ENCODE results near the gene PRAMEF8.
"Not testable (repeated sequence)": the region's sequence is repeated elsewhere in the genome, so short reads cannot be mapped to it uniquely, and the experiment has no call there.

The PRAMEF8 gene

GRCh38 chr1:13285037-13285436, at the start of gene PRAMEF8:
Gene PRAMEF8 (minus strand): TSS chr1:13285137. CDS start chr1:13284091, 1,046 bp downstream.
- DNase-seq (ENCODE audit: extremely low read depth in 1 of 2, low read depth in 1 of 2): not testable (repeated sequence)

DNA sequence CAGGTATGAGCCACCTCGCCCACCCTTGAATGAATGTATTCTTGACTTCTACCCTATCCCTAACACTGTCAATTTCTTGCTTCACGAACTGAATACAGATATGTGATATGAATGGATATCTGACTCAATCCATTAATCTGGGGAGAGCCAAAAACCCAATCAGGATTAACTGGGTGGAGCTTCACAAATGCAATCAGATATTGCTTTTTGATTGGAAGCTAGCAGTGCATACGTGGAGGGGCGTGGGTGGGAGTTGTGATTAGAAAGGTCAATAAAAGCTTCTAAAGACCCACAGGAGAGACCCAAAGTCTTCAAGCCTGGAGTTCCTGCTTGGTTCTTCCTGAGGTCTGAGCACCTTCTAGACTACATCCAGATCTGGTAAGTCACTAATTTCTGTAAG, 30.3 kb upstream of the PRAMEF8 start, which contains the start of gene PRAMEF15:
TSS of gene PRAMEF15 (plus strand) at position 301 of the 400 bp plus-strand sequence. CDS start 2,827 bp downstream, outside the sequence.
- not testable (repeated sequence) for DNase-seq (ENCODE audit: extremely low read depth in 1 of 2, low read depth in 1 of 2)

DNA sequence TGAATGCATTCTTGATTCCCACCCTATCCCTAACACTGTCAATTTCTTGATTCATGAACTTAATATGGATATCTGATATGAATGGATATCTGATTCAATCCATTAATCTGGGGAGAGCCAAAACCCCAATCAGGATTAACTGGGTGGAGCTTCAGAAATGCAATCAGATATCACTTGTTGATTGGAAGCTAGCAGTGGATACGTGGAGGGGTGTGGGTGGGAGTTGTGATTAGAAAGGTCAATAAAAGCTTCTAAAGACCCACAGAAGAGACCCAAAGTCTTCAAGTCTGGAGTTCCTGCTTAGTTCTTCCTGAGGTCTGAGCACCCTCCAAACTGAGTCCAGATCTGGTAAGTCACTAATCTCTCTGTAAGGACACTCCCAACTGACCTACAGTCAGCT, 18.3 kb upstream of the PRAMEF8 start, which contains the start of gene PRAMEF33:
TSS of gene PRAMEF33 (plus strand) at position 301 of the 400 bp plus-strand sequence. CDS start 2,416 bp downstream, outside the sequence.
- not testable (repeated sequence) for DNase-seq (ENCODE audit: extremely low read depth in 1 of 2, low read depth in 1 of 2)

GRCh38 chr1:13302197-13302596, 17.3 kb upstream of the PRAMEF8 start:
- not testable (repeated sequence) for DNase-seq (ENCODE audit: extremely low read depth in 1 of 2, low read depth in 1 of 2)

DNA sequence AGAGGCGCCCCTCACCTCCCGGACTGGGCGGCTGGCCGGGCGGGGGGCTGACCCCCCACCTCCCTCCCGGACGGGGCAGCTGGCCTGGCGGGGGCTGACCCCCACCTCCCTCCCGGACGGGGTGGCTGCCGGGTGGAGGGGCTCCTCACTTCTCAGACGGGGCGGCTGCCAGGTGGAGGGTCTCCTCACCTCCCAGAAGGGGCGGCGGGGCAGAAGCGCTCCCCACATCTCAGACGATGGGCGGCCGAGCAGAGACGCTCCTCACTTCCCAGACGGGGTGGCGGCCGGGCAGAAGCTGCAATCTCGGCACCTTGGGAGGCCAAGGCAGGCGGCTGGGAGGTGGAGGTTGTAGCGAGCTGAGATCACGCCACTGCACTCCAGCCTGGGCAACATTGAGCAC, 13.8 kb upstream of the PRAMEF8 start:
- not testable (repeated sequence) for DNase-seq (ENCODE audit: extremely low read depth in 1 of 2, low read depth in 1 of 2)

- DNase-seq (ENCODE audit: extremely low read depth in 1 of 2, low read depth in 1 of 2): not testable (repeated sequence)
These were observed 12.4 kb upstream of the PRAMEF8 start for GRCh38 chr1:13297216-13297931.

DNA sequence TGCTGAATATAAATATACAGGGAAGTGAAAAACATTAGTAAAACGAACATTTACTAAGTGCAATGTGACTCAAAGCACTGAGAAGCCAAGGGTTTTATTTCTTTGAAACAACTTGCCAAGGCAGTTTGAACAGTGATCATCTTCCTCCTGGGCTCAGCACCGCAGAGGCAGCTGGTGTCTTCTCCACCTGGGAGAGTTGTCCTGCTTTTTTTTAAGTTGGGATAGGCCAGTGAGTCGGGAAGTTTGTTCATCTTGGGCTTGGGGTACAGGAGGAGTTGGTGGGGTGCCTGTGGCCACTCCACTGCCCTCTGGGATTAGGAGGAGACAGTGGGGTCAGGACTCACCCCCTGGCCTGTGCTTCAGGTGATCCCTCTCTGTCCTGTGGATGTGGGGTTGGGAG, 4.1 kb upstream of the PRAMEF8 start:
- DNase-seq (ENCODE audit: extremely low read depth in 1 of 2, low read depth in 1 of 2): not testable (repeated sequence)

DNA sequence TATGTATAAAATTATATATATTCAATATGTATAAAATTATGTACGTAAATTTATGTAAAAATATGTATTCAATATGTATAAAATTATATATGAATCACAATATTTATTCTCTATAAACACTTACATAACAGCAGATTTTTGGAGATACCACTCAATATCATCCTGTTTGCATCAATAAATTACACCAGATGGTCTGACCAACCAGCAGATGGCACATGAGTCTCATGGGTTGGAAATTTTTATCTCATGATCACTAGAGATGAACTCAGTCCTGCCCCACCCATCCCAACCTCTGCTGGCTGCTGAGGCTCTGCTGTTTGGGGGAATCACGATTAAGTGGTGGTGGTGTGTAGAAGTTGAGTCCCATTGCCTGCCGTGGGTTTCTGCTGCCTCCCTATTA, 5.3 kb downstream of the PRAMEF8 start:
- not testable (repeated sequence) for DNase-seq (ENCODE audit: extremely low read depth in 1 of 2, low read depth in 1 of 2)

GRCh38 chr1:13277016-13277415, 7.9 kb downstream of the PRAMEF8 start:
- DNase-seq (ENCODE audit: extremely low read depth in 1 of 2, low read depth in 1 of 2): not testable (repeated sequence)

- not testable (repeated sequence) for DNase-seq (ENCODE audit: extremely low read depth in 1 of 2, low read depth in 1 of 2)
These were observed 19.8 kb downstream of the PRAMEF8 start for GRCh38 chr1:13265124-13265523.

DNA sequence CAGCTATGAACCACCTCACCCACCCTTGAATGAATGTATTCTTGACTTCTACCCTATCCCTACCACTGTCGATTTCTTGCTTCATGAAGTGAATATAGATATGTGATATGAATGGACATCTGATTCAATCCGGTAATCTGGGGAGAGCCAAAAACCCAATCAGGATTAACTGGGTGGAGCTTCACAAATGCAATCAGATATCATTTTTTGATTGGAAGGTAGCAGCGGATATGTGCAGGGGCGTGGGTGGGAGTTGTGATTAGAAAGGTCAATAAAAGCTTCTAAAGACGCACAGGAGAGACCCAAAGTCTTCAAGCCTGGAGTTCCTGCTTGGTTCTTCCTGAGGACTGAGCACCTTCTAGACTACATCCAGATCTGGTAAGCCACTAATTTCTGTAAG, 31.0 kb downstream of the PRAMEF8 start, which contains the start of gene PRAMEF5:
TSS of gene PRAMEF5 (plus strand) at position 301 of the 400 bp plus-strand sequence. CDS start 5,071 bp downstream, outside the sequence.
- not testable (repeated sequence) for DNase-seq (ENCODE audit: extremely low read depth in 1 of 2, low read depth in 1 of 2)

GRCh38 chr1:13247122-13247521, 37.8 kb downstream of the PRAMEF8 start:
- not testable (repeated sequence) for DNase-seq (ENCODE audit: extremely low read depth in 1 of 2, low read depth in 1 of 2)

DNA sequence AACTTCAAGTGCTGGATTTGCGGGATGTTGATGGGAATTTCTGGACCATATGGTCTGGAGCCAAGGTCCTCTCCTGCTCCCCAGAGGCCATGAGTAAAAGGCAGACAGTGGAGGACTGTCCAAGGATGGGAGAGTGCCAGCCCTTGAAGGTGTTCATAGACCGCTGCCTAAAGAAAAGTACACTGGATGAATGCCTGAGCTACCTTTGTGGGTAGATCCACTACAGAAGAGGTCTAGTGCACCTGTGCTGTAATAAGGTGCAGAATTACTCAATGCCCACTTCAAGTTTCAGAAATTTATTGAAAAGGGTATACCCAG, 38.4 kb downstream of the PRAMEF8 start:
- not testable (repeated sequence) for DNase-seq (ENCODE audit: extremely low read depth in 1 of 2, low read depth in 1 of 2)

GRCh38 chr1:13245841-13246553, 38.9 kb downstream of the PRAMEF8 start:
- not testable (repeated sequence) for DNase-seq (ENCODE audit: extremely low read depth in 1 of 2, low read depth in 1 of 2)

GRCh38 chr1:13243536-13244263, 41.2 kb downstream of the PRAMEF8 start:
- DNase-seq (ENCODE audit: extremely low read depth in 1 of 2, low read depth in 1 of 2): not testable (repeated sequence)

DNA sequence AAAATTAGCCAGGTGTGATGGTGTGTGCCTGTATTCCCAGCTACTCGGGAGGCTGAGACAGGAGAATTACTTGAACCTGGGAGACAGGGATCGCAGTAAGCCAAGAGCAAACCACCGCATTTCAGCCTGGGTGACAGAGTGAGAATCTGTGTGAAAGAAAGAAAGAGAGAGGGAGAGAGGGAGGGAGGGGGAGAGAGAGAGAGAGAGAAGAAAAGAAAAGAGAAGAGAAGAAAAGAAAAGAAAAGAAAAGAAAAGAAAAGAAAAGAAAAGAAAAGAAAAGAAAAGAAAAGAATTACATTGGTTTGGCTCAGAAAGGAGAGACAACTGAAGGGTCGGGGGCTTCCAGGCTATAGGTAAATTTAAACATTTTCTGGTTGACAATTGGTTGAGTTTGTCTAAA, 45.3 kb downstream of the PRAMEF8 start:
- not testable (repeated sequence) for DNase-seq (ENCODE audit: extremely low read depth in 1 of 2, low read depth in 1 of 2)

- DNase-seq (ENCODE audit: extremely low read depth in 1 of 2, low read depth in 1 of 2): not testable (repeated sequence)
These were observed 47.4 kb downstream of the PRAMEF8 start for GRCh38 chr1:13237572-13237971.

DNA sequence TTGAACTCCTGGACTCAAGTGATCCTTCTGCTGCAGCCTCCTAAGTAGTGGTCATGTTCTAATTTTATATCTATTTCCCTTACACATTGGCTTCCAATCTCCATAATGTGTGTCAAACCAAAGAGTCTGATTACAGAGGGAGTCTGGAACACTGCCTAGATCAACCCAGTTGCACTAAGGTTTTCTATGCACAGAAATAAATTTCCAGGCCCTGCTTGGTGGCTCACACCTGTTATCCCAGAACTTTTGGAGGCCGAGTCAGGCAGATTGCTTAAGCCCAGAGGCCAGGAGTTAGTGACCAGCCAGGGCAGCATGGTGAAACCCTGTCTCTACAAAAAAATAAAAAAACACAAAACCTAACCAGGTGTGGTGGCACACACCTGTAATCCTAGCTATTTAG, 50.9 kb downstream of the PRAMEF8 start:
- DNase-seq (ENCODE audit: extremely low read depth in 1 of 2, low read depth in 1 of 2): not testable (repeated sequence)

DNA sequence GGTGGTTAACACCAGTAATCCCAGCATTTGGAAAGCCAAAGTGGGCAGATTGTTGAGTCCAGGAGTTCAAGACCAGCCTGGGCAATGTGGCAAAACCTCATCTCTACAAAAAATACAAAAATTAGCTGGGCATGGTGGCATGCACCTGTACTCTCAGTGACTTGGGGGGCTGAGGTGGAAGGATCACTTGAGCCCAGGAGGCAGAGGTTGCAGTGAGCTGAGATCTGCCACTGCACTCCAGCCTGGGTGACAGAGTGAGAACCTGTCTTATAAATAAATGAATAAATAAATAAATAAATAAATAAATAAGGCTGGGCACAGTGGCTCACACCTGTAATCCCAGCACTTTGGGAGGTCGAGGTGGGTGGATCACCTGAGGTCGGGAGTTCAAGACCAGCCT, 52.9 kb downstream of the PRAMEF8 start:
- DNase-seq (ENCODE audit: extremely low read depth in 1 of 2, low read depth in 1 of 2): not testable (repeated sequence)
